Stimulated activated CD4-positive, alpha-beta T cell treated with anti-CD3 and anti-CD28 coated beads, Interleukin-15, amount 100 ng/mL, for 1 hour (primary cell): ENCODE data around the gene MYRIP.
"Not testable (repeated sequence)": the region's sequence is repeated elsewhere in the genome, so short reads cannot be mapped to it uniquely, and the experiment has no call there.

Experiments
- DNase-seq, 2 donors: peaks; one replicate each; pipeline ENCODE4 v3.0.0-alpha.2; 2020; ENCODE audit warnings: low read depth in 1 of 2, low spot score in 1 of 2

The MYRIP gene

DNA sequence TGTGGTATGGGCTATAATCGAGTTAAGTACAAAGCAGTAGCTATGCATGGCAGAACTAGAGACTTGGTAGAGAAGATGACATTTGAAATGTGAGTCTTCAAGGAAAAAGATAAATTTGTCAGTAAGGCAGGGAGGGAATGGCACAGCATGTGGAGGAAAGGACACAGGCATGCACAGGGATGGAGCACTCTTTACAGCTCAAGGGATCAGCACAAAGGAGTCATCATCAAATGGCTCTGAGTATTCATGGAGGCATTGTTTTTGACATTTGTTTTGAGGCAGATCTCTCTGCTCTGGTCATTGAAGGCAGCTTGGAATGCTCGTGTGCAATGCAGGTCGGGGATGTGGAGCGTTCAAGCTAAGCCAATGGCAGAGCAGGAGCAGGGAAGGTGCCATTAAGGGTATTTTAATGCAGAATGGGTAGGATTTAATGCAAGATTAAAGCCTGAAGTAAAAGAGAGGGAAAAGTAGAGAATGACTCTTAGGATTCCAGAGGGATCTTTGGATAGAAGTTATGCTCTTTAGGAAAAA lies 213.0 kb downstream of the MYRIP start:
- no peak for DNase-seq

DNA sequence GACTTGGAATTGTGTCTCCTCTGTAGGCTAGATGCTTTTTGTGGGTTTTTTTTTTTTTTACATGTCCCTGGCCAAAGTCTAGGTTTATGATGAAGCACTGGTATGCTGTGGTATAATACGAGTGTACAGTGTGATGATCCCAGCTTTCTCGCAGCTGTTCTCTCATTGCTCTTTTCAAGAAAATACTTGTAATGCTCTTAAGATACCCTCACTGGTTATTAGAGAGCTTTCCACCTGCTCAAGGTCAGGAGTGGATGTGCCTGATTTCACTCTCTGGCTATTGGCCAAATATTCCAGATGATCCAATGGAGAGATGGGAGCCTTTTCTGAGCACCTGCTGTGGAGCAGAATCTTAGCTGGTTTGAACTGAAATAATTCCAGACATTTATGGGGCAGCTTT lies 215.1 kb downstream of the MYRIP start:
- DNase-seq = no peak

DNA sequence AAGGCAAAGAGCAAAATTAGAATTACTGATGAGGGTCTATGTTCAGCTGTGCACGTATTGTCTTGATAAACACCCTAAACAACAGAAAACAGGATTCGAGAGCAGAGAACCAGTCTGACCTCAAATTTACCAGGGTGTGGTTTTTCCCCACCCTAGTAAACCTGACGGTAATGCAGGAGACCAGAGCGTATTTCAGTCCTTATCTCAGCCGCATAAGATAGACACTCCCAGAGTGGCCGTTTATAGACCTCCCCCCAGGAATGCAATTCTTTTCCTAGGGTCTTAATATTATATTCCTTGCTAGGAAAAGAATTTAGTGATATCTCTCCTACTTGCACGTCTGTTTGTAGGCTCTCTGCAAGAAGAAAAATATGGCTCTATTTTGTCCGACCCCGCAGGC lies 216.5 kb downstream of the MYRIP start:
- DNase-seq = not testable (repeated sequence)

DNA sequence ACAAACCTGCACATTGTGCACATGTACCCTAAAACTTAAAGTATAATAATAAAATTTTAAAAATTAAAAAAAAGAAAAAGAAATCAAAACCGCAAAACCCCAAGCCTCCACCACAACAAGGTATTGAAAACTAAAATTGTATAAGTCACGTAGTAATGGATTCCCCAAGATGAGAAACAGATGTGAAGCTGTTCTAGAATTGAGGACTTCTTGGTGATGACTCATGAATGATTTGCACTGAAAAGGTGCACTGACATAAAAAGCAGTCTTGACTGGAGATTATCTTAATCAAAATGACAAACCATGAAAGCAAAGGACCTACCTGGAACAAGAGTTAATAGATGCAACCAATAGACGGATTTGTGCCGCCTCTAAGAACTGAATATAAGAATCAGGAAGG lies 225.8 kb downstream of the MYRIP start:
- no peak for DNase-seq

DNA sequence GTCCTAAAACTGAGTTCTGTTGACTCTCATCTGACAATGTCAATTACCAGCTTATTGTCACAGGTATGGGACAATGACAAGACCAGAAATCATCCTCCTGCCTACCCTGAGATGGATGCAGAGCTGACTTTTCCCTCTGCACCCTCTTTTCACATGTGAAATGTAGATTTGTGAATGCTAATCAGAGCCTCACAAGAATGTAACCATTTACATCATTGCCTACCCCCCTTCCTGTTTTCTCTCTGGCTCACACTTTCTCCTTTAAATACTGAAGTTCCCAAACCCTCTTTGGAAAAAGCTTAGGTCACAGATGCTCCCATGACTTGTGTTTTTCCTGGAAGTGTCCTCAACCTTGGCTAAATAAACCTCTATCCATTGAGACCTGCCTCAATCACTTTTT lies 228.2 kb downstream of the MYRIP start:
- DNase-seq = no peak

DNA sequence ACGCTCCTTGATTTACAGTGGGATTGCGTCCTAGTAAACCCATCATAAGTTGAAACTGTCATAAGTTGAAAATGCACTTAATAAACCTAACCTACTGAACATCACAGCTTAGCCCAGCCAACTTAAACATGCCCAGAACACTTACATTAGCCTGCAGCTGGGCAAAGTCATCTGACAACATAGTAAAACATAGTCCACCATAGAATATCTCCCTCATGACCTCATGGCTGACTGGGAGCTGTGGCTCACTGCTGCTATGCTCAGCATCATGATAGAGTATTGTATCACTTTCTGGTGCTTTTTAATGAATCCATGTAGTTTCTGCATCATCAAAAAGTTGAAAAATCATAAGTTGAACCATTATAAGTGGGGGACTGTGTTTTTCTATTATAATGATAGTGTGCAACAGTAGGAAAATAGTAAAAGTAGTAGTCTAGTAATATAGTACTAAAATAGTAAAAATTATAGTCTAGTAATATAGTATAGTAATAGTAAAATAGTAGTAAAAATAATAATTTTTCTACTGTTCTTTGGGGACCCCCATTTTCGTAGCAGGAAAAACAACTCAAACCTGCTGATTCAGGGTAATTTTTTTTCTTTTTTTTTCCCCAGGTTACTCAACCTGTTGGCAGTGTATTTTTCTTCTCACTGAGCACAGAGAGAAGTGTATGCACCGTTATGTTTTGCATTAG lies 233.5 kb downstream of the MYRIP start:
- no peak for DNase-seq

DNA sequence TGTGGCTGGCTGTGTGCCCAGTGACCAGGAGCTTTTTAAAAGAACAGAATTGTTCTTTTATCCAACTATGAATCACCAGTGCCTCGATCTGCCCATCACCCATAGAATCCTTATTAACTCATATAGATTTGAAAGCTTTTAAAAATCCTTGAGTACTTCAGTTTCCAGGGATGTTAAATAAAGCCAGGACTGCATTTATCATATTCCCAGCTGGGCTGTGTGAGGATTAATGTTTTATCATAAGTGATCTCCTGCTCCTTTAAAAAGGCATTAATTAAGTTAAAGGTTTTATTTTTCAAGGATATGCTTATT lies 234.0 kb downstream of the MYRIP start:
- DNase-seq = no peak

DNA sequence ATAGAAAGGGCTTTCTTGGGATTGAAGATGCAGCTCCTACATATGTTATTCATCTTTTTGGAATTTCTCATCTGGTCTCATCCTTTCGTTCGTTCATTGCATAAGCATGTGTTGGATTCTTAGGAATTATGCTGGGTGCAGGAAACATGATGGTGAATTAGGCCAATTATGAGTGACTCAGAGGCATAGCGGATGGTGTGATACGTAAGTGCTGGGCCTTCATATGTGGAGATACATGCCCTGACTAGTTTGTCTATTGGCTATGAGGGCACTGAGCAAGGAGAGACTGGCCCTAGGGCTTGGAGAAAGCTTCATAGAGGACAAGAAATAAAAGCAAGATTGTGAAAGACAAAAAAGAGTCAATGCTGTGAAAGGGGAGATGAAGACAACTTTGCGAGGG lies 235.1 kb downstream of the MYRIP start:
- no peak for DNase-seq

DNA sequence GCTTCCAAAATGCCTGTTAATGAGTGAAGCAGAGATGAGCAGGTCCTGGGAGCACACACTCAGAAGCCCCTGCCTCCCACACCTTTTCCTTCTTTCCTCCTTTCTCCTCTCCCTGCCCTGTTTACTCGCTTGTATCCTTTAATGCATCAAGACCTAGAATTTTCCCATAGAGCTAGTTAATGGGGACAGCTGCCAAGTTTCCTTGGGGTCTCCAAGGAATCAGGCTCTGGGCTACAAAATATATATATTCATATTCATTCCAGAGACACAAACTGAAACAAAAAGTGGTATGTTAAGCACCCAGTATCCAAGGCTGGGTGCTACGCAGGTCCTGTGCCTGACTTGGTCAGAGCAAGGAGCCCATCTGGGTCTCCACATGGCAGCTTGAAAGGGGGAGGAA lies 235.6 kb downstream of the MYRIP start:
- no peak for DNase-seq

DNA sequence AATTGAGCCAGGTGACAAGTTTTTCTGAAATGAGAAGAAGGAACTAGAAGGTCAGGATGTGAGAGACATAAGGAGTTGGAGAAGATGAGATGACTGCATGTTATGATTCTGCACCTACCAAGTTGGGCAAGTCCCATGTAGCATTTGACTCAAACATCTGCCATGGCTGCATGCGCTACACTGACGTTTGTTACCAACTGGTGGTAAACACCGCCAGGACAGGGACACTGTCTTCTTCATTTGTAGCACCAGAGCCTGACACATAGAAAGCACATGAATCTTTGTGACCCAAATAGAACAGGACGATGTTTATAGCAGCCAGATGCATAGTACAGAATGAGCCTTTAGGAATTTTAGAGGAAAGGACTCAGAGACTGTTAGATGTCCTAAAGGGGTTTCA lies 236.7 kb downstream of the MYRIP start:
- DNase-seq = no peak

DNA sequence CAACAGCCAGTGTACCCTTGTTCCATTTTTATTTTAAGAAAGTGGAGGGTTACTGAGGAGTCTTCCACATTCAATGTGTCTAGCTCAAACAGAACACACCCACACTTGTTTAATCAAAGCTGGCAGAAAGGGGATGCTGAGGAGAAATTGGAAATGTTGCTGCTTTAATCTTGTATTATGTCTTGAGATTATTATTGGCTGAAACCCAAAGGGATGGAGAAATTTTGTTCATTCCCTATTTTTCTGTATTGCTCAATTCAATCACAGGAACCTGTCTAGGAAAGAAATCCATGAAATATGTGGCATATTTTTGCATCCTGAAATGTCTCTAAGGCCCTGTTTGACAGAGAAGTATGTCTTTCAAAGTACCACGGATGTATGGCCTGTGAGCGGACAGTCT lies 238.0 kb downstream of the MYRIP start:
- DNase-seq = no peak

DNA sequence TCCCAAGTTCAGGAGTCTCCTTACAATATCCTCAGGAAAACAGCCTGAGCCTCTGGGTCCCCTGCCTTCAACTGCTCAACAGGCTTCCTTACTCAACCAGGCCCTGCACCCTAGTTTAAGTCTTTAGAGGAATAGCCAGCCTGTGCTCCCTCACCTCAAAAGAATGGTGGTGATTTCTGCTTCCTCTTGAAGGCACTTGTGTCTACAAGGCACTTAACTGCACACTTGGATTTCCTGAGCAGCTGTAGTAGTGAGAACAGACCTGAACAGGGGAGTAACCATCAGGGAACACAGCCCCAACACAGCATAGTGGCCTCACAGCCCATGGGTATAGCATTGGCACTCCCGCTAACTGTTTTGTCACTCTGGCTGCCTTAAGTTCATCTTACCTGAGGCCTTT lies 244.3 kb downstream of the MYRIP start:
- no peak for DNase-seq

DNA sequence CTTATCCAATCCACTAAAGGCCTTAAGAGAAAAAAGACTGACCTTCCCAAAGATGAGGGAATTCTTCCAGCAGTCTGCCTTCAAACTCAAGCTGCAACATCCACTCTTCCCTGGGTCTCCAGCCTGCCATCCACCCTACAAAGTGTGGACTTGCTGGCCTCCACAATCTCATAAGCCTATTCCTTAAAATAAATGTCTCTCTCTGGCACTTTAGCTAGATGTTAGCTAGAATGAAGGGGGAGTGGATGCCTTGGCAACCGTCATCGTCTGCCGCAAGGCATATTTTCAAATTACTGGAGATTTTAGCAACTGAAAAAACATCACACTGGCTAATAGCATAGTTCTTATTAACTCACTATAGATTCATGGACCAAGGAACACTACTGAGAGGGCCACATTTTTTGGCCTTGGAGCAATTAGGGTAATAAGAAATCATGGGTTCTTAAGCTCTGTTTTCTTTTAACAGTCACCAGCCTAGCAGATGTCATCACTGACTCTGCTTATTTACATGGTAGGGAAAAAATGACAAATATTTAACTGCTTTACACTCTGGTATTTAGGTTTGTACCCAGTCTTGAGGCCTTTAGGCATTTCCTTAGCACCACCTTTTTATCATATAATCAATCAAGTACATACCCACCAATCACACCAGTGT lies 245.3 kb downstream of the MYRIP start:
- no peak for DNase-seq

DNA sequence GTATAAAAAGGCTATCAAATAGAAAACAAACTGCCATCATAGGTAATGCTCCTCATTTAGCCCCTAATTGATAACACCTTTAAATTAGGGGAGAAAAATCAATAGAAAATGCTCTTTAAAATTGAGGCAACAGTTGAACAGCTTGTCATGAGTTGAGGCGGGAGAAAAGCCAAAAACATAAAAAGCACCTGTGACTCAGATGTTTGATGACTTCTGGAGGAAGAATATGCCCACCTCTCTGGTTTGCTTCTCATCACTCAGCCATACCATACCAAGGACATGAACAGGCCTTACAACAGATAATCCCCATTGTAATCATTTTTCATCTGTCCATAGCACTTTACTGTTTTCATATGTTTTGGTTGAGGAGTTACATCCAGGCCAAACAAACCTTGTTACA lies 246.0 kb downstream of the MYRIP start:
- DNase-seq = no peak

DNA sequence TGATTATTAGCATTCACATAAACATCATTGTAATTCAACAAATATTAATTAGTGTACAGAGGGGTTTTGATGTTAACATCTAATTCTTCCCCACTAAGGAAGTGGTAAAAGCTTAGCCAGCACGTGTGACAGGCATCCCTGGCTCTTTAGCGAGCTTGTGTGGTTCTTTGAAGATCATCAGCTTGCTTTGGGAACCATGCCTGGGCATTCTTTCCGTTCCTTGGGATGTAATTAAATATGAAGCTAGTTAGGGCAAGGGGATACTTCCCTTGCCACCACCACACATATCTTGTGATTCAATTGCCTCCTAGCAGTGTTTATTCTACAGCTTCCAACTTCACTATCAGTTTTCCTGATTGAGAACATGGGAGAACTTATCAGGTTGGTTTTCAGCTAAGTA lies 246.5 kb downstream of the MYRIP start:
- DNase-seq = no peak

DNA sequence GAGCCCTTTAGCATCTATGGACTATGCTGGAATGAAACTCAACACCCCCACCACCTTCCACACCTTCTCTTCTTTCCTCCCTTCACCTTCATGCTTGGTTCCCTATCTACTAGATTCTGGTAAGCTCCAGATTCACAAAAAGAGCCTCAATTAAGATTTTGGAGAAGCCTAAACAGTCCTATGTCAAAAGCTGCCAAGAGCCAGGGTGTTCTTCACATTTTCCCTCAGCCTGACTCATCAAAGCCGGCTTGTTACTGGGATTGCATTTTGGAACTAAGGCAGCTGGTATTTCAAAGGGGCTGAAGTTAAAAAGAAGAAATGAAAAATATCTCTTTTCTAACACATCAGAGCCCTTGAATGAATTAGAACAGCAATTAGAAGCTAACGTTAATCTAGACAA lies 247.7 kb downstream of the MYRIP start:
- DNase-seq = no peak

DNA sequence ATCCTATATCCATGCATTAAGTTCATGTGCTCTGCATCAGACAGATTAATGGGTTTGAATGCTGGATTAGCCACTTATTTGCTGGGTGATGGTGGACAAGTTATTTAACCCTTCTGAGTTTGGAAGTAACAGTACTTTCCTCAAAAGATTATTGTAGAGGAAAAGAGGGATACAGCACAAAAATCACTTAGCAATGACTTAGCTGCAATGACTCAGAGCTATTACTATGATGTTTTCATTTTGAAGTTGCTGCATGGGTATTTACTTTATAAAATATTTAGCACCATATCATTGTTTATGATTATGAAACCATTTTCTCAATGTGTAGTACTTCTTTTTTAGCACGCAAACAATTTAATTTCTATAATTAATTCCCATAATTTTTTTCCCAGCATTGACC lies 248.4 kb downstream of the MYRIP start:
- DNase-seq = no peak

DNA sequence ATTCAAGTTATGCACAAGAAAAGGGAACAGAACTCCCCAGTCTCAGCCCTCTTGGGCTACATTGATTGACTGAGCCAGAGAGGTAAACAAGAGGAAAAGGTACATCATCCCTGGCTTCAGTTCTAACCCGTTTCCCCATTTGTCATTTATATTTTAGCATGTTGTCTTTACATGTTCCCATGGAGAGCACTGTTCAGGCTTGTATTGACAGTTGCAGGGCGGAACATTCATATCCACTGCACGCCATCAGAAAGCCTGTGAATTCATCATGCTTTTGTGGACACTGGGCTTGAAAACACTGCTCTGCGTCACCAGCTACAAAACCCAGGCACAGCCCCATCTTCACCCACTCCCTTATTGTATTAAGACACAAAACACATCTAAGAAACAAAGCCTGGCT lies 259.2 kb downstream of the MYRIP start:
- no peak for DNase-seq

DNA sequence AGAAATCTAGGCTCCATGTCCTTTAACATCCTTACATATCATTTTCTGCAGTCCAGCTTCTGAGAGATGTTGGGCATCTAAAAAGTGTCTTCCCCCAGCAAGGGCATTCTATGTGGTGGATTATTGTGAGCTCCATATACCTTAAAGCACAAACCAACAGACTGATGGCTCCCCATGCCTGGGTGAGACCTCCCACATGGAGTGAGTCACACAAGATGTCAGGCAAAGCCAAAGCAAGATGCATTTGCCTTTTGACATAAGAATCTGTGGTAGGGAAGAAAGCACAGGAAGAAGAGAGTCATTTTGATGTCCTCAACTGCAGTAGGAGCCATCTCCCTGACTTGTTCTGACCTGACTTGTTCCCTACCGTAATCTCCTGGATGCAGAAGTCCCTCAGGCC lies 261.4 kb downstream of the MYRIP start:
- DNase-seq = no peak

DNA sequence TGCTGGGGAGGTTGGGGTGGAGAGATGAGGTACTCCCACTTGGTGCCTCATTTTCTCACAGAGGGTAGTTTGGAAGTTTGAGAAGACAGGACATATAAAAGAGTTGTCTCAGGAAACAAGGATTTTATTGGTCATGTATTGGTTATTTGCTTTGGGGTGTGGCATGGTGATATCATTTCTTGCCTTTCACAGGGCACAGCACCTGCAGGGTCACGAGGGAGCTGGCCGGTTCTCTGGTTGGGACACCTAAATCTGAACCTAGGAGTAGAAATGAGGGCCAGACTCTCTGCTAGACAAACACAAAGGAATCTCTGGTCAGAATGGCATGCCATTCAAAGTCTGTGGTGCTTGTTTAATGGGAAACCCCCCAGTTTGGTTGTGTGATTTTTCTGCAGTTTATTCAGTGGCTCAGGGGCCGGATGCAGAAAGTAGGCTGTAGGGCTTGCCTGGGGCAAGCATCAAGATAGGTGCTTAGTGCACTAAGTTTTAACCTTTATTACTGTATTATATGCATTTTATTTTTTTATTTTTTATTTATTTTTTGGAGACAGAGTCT lies 262.4 kb downstream of the MYRIP start:
- DNase-seq = no peak

DNA sequence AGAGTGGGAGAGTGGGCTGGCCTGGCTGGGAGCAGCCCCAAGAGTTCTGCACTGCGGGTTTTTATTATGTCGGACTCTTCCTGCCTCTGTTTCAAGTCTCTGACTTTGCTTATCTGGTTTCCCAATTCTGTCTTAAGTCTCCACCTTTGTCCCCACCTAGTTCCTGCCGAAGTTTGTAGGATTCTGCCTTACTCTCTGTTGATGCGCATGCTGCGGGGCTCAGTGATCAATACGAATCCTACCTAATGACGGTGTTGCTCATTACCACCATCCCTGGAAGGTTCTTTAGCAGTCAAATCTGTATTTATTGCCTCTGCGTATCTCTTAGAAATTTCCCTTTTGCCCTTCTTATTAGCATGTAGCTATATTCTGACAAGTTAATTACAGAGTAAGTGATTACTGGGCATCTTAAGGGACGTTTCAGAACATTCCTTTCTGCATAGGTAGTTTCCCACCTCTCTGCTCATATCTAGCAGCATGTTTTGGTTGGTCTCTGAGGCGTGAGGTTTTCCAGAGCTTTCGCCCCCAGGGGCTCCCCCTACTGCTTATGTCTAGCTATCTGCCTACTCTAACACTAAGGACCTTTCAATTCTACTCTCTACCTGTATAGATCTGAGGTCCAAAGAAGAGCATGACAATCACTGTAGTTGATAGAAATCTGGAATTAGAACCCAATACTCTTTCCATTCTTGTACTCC lies 264.1 kb downstream of the MYRIP start:
- DNase-seq = no peak

DNA sequence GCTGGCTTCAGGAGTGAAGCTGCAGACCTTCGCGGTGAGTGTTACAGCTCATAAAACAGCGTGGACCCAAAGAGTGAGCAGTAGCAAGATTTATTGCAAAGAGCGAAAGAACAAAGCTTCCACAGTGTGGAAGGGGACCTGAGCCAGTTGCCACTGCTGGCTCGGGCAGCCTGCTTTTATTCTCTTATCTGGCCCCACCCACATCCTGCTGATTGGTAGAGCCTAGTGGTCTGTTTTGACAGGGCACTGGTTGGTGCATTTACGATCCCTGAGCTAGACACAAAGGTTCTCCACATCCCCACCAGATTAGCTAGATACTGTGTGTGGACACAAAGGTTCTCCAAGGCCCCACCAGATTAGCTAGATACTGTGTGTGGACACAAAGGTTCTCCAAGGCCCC lies 267.7 kb downstream of the MYRIP start:
- DNase-seq = not testable (repeated sequence)
